Fibroblast of the conjunctiva (primary cell): ENCODE results near the gene CRYGN.

ENCODE experiments used
- DNase-seq: peaks from one replicate; pipeline ENCODE4 v3.0.0-alpha.2; 2010; ENCODE audit warnings: low read depth

Gene CRYGN

GRCh38 chr7:151439855-151440798, at the start of gene CRYGN:
Gene CRYGN, minus strand, starts transcription at chr7:151440141. Its CDS starts 224 bp downstream, at chr7:151439917.
- no peak for DNase-seq

- no peak for DNase-seq
Observed at GRCh38 chr7:151489498-151489897, 49.6 kb upstream of the CRYGN start.

GRCh38 chr7:151488096-151488495, 48.2 kb upstream of the CRYGN start:
- no peak for DNase-seq

GRCh38 chr7:151487228-151487627, 47.3 kb upstream of the CRYGN start:
- no peak for DNase-seq

GRCh38 chr7:151486074-151486473, 46.1 kb upstream of the CRYGN start:
- DNase-seq: no peak

- DNase-seq: no peak
Observed at GRCh38 chr7:151484971-151485707, 45.2 kb upstream of the CRYGN start.

GRCh38 chr7:151483711-151483983, 43.7 kb upstream of the CRYGN start:
- DNase-seq: no peak

- DNase-seq: no peak
Observed at GRCh38 chr7:151482883-151483710, 43.2 kb upstream of the CRYGN start.

- no peak for DNase-seq
Observed at GRCh38 chr7:151481650-151482505, 41.9 kb upstream of the CRYGN start.

- no peak for DNase-seq
Observed at GRCh38 chr7:151477867-151478266, 37.9 kb upstream of the CRYGN start.

GRCh38 chr7:151472644-151473380, 32.9 kb upstream of the CRYGN start:
- no peak for DNase-seq

- DNase-seq: no peak
Observed at GRCh38 chr7:151470711-151471110, 30.8 kb upstream of the CRYGN start.

- DNase-seq: no peak
Observed at GRCh38 chr7:151469281-151469680, 29.3 kb upstream of the CRYGN start.

- DNase-seq: no peak
Observed at GRCh38 chr7:151468217-151469018, 28.5 kb upstream of the CRYGN start.

GRCh38 chr7:151465169-151465568, 25.2 kb upstream of the CRYGN start:
- no peak for DNase-seq

GRCh38 chr7:151462306-151462779, 22.4 kb upstream of the CRYGN start:
- DNase-seq: no peak

- DNase-seq: no peak
Observed at GRCh38 chr7:151461942-151462230, 21.9 kb upstream of the CRYGN start.

GRCh38 chr7:151461096-151461941, 21.4 kb upstream of the CRYGN start:
- no peak for DNase-seq

- DNase-seq: no peak
Observed at GRCh38 chr7:151460474-151460855, 20.5 kb upstream of the CRYGN start.
